Lower leg skin (tissue), 3 donors: Measurements from ENCODE around the gene ABAT.
"Not testable (repeated sequence)": the region's sequence is repeated elsewhere in the genome, so short reads cannot be mapped to it uniquely, and the experiment has no call there.

ENCODE experiments used
- POLR2A ChIP-seq, 2 donors: fragments of 450-650 bp; IDR thresholded peaks; one replicate each; pipeline ENCODE4 v1.6.1; 2016 to 2017; ENCODE audit warnings: antibody characterized with exemption in 2 of 2, mild to moderate bottlenecking in 1 of 2, moderate library complexity in 1 of 2
- TF ChIP-seq, protein P1 (sequence below), 3 donors: fragments of 450-650 bp; IDR thresholded peaks; one replicate each; pipeline ENCODE4 v1.5.1; 2016; ENCODE audit warnings: antibody characterized with exemption in 3 of 3, mild to moderate bottlenecking in 3 of 3, moderate library complexity in 2 of 3

DNA sequence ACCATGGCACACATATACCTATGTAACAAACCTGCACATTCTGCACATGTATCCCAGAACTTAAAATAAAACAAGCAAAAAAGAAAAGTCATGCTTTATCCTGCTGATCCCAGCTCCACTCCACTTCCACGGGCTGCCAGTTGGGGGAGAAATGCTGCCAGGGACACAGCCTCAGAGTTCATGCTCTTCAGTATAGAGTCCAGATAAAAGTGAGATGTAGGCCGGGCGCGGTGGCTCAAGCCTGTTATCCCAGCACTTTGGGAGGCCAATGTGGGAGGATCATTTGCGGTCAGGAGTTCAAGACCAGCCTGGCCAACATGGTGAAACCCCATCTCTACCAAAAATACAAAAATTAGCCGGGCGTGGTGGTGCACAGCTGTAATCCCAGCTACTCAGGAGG lies 22.5 kb upstream of the ABAT start:
- TF ChIP-seq POLR2A (IDR thresholded peaks at IDR 0.05) = not testable (repeated sequence)
- TF ChIP-seq, protein P1, sequence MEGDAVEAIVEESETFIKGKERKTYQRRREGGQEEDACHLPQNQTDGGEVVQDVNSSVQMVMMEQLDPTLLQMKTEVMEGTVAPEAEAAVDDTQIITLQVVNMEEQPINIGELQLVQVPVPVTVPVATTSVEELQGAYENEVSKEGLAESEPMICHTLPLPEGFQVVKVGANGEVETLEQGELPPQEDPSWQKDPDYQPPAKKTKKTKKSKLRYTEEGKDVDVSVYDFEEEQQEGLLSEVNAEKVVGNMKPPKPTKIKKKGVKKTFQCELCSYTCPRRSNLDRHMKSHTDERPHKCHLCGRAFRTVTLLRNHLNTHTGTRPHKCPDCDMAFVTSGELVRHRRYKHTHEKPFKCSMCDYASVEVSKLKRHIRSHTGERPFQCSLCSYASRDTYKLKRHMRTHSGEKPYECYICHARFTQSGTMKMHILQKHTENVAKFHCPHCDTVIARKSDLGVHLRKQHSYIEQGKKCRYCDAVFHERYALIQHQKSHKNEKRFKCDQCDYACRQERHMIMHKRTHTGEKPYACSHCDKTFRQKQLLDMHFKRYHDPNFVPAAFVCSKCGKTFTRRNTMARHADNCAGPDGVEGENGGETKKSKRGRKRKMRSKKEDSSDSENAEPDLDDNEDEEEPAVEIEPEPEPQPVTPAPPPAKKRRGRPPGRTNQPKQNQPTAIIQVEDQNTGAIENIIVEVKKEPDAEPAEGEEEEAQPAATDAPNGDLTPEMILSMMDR (IDR thresholded peaks at IDR 0.05) = not testable (repeated sequence)
